Stimulated activated effector memory CD8-positive, alpha-beta T cell treated with anti-CD3 and anti-CD28 coated beads, Interleukin-12 subunit alpha, Interleukin-12 subunit beta, amount 100 ng/mL, for 72 hours (primary cell): ENCODE measurements around the gene RBM6.
"Not testable (repeated sequence)": the region's sequence is repeated elsewhere in the genome, so short reads cannot be mapped to it uniquely, and the experiment has no call there.

Source experiments
- ATAC-seq: fragments of 150-1000 bp; cut with Tn5 transposase; 2 replicates; pipeline ENCODE4 v1.10.0; 2021
- DNase-seq, 2 donors: peaks; one replicate each; pipeline ENCODE4 v3.0.0; 2021 to 2022; ENCODE audit warnings: low spot score in 2 of 2
- H3K27ac Mint-ChIP-seq: one replicate; pipeline ENCODE4 v1.8.0; 2022; ENCODE audit warnings: mild to moderate bottlenecking, mixed read lengths
- H3K36me3 Mint-ChIP-seq: one replicate; pipeline ENCODE4 v1.8.0; 2022; ENCODE audit warnings: mild to moderate bottlenecking, mixed read lengths
- H3K4me1 Mint-ChIP-seq: one replicate; pipeline ENCODE4 v1.8.0; 2022; ENCODE audit warnings: mixed read lengths
- H3K4me3 Mint-ChIP-seq: one replicate; pipeline ENCODE4 v1.8.0; 2022; ENCODE audit warnings: mild to moderate bottlenecking, mixed read lengths
- H3K9me3 Mint-ChIP-seq: one replicate; pipeline ENCODE4 v1.8.0; 2022; ENCODE audit warnings: mixed read lengths

Gene RBM6

GRCh38 chr3:49939858-49940666 lies at the start of gene RBM6:
Gene RBM6, plus strand, starts transcription at chr3:49940150. Its CDS starts 22,492 bp downstream, at chr3:49962642.
- ATAC-seq (peak; percentile 98), DNase-seq (peak; percentile 85 to 96)
- H3K9me3 Mint-ChIP-seq: no peaks in the 10 kb centered on the region
- H3K4me1 Mint-ChIP-seq: peaks cover 35% of the 10 kb centered on the region
- peaks cover 46% of the 10 kb centered on the region for H3K36me3 Mint-ChIP-seq
- H3K4me3 Mint-ChIP-seq: peak within 1 kb of the TSS; percentile 96
- H3K27ac Mint-ChIP-seq: peak within 1 kb of the TSS; percentile 98

GRCh38 chr3:49895791-49896190 lies 44.2 kb upstream of the RBM6 start:
- Mint-ChIP-seq H3K27ac (no peak overlapping the region), H3K9me3 (no peaks in the 10 kb centered on the region), H3K4me1 (no peaks in the 10 kb centered on the region), H3K4me3 (no peak overlapping the region), H3K36me3 (no peaks in the 10 kb centered on the region)
- ATAC-seq: no peak
- DNase-seq: no peak

- no peaks in the 10 kb centered on the region for H3K9me3 Mint-ChIP-seq
- no peak overlapping the region for H3K27ac Mint-ChIP-seq
- H3K4me3 Mint-ChIP-seq: no peak overlapping the region
- H3K4me1 Mint-ChIP-seq: no peaks in the 10 kb centered on the region
- ATAC-seq: no peak
- H3K36me3 Mint-ChIP-seq: no peaks in the 10 kb centered on the region
- no peak for DNase-seq
Measured at GRCh38 chr3:49896345-49896744, 43.6 kb upstream of the RBM6 start.

- no peak overlapping the region for H3K27ac Mint-ChIP-seq
- no peak overlapping the region for H3K4me3 Mint-ChIP-seq
- no peaks in the 10 kb centered on the region for H3K9me3 Mint-ChIP-seq
- ATAC-seq: no peak
- DNase-seq: no peak
- peaks cover 3% of the 10 kb centered on the region for H3K4me1 Mint-ChIP-seq
- no peaks in the 10 kb centered on the region for H3K36me3 Mint-ChIP-seq
Measured at GRCh38 chr3:49898991-49899390, 41.0 kb upstream of the RBM6 start.

GRCh38 chr3:49899815-49900214 lies 40.1 kb upstream of the RBM6 start:
- H3K36me3 Mint-ChIP-seq: no peaks in the 10 kb centered on the region
- no peaks in the 10 kb centered on the region for H3K9me3 Mint-ChIP-seq
- H3K27ac Mint-ChIP-seq: no peak overlapping the region
- H3K4me3 Mint-ChIP-seq: no peak overlapping the region
- ATAC-seq (no peak), DNase-seq (no peak)
- peaks cover 6% of the 10 kb centered on the region for H3K4me1 Mint-ChIP-seq

- Mint-ChIP-seq H3K4me3 (no peak overlapping the region), H3K36me3 (no peaks in the 10 kb centered on the region), H3K27ac (no peak overlapping the region), H3K4me1 (peaks cover 8% of the 10 kb centered on the region), H3K9me3 (no peaks in the 10 kb centered on the region)
- ATAC-seq (no peak), DNase-seq (no peak)
Measured at GRCh38 chr3:49900491-49901153, 39.3 kb upstream of the RBM6 start.

- peaks cover 18% of the 10 kb centered on the region for H3K4me1 Mint-ChIP-seq
- H3K9me3 Mint-ChIP-seq: no peaks in the 10 kb centered on the region
- ATAC-seq: no peak
- H3K4me3 Mint-ChIP-seq: no peak overlapping the region
- no peak overlapping the region for H3K27ac Mint-ChIP-seq
- DNase-seq: no peak
- no peaks in the 10 kb centered on the region for H3K36me3 Mint-ChIP-seq
Measured at GRCh38 chr3:49901366-49902339, 38.3 kb upstream of the RBM6 start.

GRCh38 chr3:49902511-49903345 lies 37.2 kb upstream of the RBM6 start:
- Mint-ChIP-seq H3K27ac (no peak overlapping the region), H3K36me3 (no peaks in the 10 kb centered on the region), H3K9me3 (no peaks in the 10 kb centered on the region), H3K4me1 (peaks cover 19% of the 10 kb centered on the region), H3K4me3 (peak overlapping the region; percentile 81)
- DNase-seq (no peak), ATAC-seq (no peak)

GRCh38 chr3:49903451-49904424 lies 36.2 kb upstream of the RBM6 start, which contains the start of gene MST1R:
Gene MST1R, minus strand, starts transcription at chr3:49903873. Its CDS starts 264 bp downstream, at chr3:49903609.
- H3K27ac Mint-ChIP-seq: peak within 1 kb of the TSS; percentile 98
- H3K4me1 Mint-ChIP-seq: peaks cover 19% of the 10 kb centered on the region
- no peaks in the 10 kb centered on the region for H3K9me3 Mint-ChIP-seq
- no peaks in the 10 kb centered on the region for H3K36me3 Mint-ChIP-seq
- peak within 1 kb of the TSS; percentile 81 for H3K4me3 Mint-ChIP-seq
- ATAC-seq: peak; percentile 97
- DNase-seq: peak; percentile 77 to 89

GRCh38 chr3:49904448-49904847 lies 35.5 kb upstream of the RBM6 start:
- H3K27ac Mint-ChIP-seq: peak overlapping the region; percentile 98
- ATAC-seq: not testable (repeated sequence)

GRCh38 chr3:49906073-49906743 lies 33.7 kb upstream of the RBM6 start:
- Mint-ChIP-seq H3K4me1 (peaks cover 19% of the 10 kb centered on the region), H3K36me3 (peaks cover 7% of the 10 kb centered on the region), H3K4me3 (peak overlapping the region; percentile 48), H3K27ac (peak overlapping the region; percentile 88), H3K9me3 (no peaks in the 10 kb centered on the region)
- ATAC-seq (peak; percentile 38), DNase-seq (no peak)

More at GRCh38 chr3:49904448-49904847, 35.5 kb upstream of the RBM6 start:
- H3K9me3 Mint-ChIP-seq, H3K36me3 Mint-ChIP-seq, DNase-seq: not testable (repeated sequence)
- peak overlapping the region; percentile 81 for H3K4me3 Mint-ChIP-seq
- peaks cover 19% of the 10 kb centered on the region for H3K4me1 Mint-ChIP-seq

- H3K4me3 Mint-ChIP-seq: no peak overlapping the region
- no peaks in the 10 kb centered on the region for H3K9me3 Mint-ChIP-seq
- H3K36me3 Mint-ChIP-seq: peaks cover 7% of the 10 kb centered on the region
- H3K27ac Mint-ChIP-seq: no peak overlapping the region
- DNase-seq (no peak), ATAC-seq (no peak)
- peaks cover 19% of the 10 kb centered on the region for H3K4me1 Mint-ChIP-seq
Measured at GRCh38 chr3:49908373-49909199, 31.4 kb upstream of the RBM6 start.
